HT1080 (cell line): Measurements from ENCODE around the gene CDK18. TPM values are rescaled to one million over a fixed set of nuclear protein-coding genes. Genes with fewer than 3 reads are reported as not detected.
"Not testable (repeated sequence)": the region's sequence is repeated elsewhere in the genome, so short reads cannot be mapped to it uniquely, and the experiment has no call there.

ENCODE experiments used
- DNase-seq: peaks from one replicate; pipeline ENCODE4 v3.0.0-alpha.2; 2015; ENCODE audit warnings: low read depth
- polyA plus RNA-seq, 2 experiments: library from polyadenylated mRNA; depleted of rRNA; stranded (reverse); fragments of >200 nt; gene quantifications; 2 replicates each; pipeline ENCODE4 v1.2.3, GENCODE V29; 2015
- total RNA-seq: library from RNA; depleted of rRNA; stranded (reverse); fragments of >200 nt; shearing (Covaris generic); gene quantifications from 2 replicates; pipeline ENCODE4 v1.2.3, GENCODE V29; 2014; rRNA removed

CDK18 gene
- total RNA-seq: 0.87 and 1.7 TPM in 2 replicates
- 2.8 and 2.9 TPM in 2 replicates for polyA plus RNA-seq (2015; cell fraction: cytosol; rRNA removed)
- polyA plus RNA-seq (2015; cell fraction: nucleus; rRNA removed): 4.5 and 8.6 TPM in 2 replicates

- DNase-seq: peak; percentile 76
Observed at GRCh38 chr1:205504311-205505075, at the start of gene CDK18. Gene CDK18 (plus strand): TSS chr1:205504669. CDS start chr1:205523168, 18,499 bp downstream.

GRCh38 chr1:205454903-205455335 is 49.5 kb upstream of the CDK18 start:
- DNase-seq: no peak

DNA sequence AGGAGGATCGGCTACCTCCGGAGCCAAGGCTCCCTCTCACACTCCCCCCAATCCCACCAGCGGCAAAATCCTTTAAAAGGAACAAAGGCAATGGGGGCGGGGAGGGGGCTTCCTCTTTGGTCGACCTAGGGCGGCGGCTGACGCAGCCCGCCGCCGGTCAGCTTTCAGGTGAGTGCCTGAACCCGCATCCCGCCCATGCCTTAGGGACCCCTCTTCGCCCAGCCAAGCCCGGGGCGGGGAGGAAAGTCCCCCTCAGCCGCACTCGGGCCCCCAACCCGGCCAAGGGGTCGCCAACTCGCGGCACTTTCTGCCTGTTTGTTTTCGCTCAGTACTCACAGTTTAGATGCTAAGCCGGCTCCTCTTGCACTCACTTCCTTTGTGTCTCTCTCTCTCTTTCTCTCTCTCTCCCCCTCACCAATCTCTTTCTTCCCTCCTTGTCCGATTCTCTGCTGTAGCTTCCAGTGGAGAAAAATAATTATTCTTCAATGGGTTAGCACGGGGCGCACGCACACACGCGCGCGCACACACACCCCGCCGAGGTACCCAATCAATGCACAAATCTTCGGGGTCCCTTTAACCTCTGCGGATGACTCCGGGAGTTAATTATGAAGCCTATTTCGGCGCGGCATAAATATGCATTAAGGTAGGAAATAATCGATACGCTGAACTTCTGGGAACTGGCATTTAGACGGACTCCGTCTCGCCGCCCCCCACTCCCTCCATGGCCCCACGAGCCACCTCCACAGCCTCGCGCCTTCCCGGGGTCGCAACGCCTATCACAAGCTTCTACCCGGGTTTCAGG is 48.7 kb upstream of the CDK18 start, which contains the start of gene BLACAT1:
Gene BLACAT1 (minus strand): TSS at position 465 of the 802 bp plus-strand sequence.
- DNase-seq: no peak

- no peak for DNase-seq
Observed at GRCh38 chr1:205456383-205456867, 48.0 kb upstream of the CDK18 start.

- no peak for DNase-seq
Observed at GRCh38 chr1:205456868-205457745, 47.4 kb upstream of the CDK18 start.

GRCh38 chr1:205458777-205459566 is 45.5 kb upstream of the CDK18 start:
- DNase-seq: peak; percentile 56

GRCh38 chr1:205465392-205465791 is 39.1 kb upstream of the CDK18 start:
- DNase-seq: no peak

- DNase-seq: no peak
Observed at GRCh38 chr1:205466595-205467220, 37.8 kb upstream of the CDK18 start.

DNA sequence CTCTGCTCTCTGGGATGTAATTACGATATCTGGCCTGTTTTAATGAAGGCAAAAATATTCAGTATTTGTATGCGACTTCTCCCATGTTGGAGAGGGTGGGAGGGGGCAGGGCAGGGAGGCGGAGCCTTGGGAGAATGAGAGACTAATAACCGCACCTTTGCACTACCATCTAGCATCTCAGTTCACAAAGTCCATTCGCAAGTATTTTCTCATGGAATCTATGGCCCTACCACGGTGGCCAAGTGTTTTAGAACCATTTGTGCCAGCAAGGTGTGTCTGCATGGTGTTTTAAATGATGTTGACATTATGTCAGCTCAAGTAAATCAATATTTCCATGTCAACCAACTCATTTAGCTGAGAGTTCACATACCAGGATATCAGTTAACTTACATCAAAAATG is 34.3 kb upstream of the CDK18 start:
- no peak for DNase-seq

GRCh38 chr1:205472737-205473441 is 31.6 kb upstream of the CDK18 start:
- DNase-seq: no peak

DNA sequence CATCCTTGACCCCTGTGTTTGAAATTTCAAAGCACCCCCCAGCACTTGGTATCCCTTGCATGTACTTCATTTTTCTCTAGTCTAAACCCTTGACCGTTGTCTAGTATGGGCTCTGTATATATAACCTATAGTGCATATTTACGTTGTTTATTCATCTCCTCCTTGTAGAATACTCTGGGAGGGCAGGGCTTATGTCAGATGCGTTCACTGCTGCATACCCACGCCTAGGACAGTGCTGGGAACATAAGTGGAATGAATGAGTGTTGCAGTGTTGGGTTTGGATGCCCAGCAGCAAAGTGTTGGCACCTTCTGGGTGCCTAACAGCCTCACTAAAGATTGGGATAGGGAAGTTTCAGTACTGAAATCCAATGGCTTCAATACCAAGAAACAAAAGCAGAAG is 31.0 kb upstream of the CDK18 start:
- DNase-seq: no peak

GRCh38 chr1:205473966-205474365 is 30.5 kb upstream of the CDK18 start:
- DNase-seq: no peak

DNA sequence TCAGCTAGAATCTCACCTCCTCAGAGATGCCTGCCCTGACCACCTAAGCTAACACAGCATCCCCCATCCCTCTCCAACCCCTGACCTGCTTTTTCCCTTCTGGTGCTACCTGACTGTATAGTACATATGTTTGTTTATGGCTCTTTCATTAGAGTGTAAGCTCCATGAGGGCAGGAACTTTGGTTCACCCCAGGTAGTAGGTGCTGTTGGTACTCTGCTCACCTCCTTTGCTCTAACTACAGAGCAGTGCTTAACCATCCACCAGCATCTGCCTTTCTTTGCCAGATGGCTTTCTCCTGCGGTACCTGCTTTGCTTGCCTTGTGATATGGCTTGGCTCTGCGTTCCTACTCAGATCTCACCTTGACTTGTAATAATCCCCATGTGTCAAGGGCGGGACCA is 29.9 kb upstream of the CDK18 start:
- no peak for DNase-seq

- no peak for DNase-seq
Observed at GRCh38 chr1:205475855-205476254, 28.6 kb upstream of the CDK18 start.

DNA sequence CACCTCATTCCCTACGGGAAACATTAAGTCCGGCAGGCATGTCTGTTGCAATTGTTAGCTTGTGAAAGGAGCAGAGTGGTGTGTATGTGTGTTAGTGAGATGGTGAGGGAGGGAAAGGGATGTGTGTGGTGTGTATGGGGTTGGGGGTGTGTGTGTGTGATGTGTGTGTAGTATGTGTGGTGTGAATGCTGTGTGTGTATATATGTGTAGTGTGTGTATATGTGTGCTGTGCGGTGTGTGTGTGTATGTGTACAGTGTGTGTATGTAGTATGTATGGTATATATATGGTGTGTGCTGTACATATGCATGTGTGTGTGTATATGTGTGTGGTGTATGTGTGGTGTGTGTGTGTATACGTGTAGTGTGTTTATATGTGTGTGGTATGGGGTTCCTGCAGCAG is 27.8 kb upstream of the CDK18 start:
- DNase-seq: no peak

- DNase-seq: no peak
Observed at GRCh38 chr1:205477121-205477758, 27.2 kb upstream of the CDK18 start.

DNA sequence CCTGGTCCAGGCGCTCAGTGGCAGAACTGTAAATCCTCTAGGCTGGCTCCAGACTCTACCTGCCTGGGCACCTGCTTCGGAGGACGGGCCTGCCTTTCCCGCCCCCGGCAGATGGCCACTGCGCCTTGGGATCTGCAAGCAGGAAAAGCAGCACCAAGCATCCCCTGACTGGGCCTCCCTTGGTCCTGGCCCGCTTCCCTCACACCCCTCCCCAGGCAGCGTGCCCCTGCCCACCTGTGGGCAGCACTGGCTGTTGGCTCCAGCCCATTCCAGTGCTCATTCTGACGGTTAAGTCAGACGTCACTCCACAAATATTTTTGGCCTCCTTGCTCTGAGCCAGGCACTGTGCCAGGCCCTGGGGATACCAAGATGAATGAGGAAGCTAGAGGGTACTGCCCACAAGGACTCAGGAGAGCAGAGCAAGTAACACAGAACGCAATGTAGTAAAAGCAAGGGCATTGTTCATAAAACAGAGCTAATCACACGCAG is 26.7 kb upstream of the CDK18 start:
- peak; percentile 79 for DNase-seq

DNA sequence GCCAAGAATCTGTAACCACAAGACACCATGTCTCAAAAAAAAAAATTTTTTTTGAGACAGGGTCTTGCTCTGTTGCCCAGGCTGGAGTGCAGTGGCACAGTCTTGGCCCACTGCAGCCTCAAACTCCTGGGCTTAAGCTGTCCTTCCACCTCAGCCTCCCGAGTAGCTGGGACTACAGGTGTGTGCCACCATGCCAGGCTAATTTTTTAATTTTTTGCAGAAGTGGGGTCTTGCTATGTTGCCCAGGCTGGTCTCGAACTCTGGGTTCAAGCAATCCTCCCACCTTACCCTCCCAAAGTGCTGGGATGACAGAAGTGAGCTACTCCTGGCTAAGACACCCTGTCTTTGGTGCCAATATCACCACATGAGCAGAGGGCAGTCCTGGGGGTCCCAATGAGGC is 25.5 kb upstream of the CDK18 start:
- DNase-seq: not testable (repeated sequence)
